HepG2 (cell line): Measurements from ENCODE around the gene TIMP3. TPM values are rescaled to one million over a fixed set of nuclear protein-coding genes. Genes with fewer than 3 reads are reported as not detected.
A peak's percentile ranks its signal among the peaks of the same experiment; 100 is the strongest.

Experiments
- CENPBD1 ChIP-seq: sonication (generic); formaldehyde crosslinking; IDR thresholded peaks from 2 replicates; pipeline ENCODE4 v1.8.0; 2022; ENCODE audit warnings: missing genetic modification reagents, low read depth, mild to moderate bottlenecking, borderline replicate concordance
- ESRRA ChIP-seq: sonication (generic); formaldehyde crosslinking; IDR thresholded peaks from 2 replicates; pipeline ENCODE4 v1.5.1; 2020; ENCODE audit warnings: mild to moderate bottlenecking, low read depth, missing genetic modification reagents
- GATAD2A ChIP-seq: IDR thresholded peaks from 2 replicates; pipeline ENCODE4 v1.6.1; 2016
- GLI4 ChIP-seq: sonication (generic); formaldehyde crosslinking; IDR thresholded peaks from 2 replicates; pipeline ENCODE4 v1.5.1; 2020; ENCODE audit warnings: missing genetic modification reagents, mild to moderate bottlenecking, moderate library complexity, borderline replicate concordance
- HMG20B ChIP-seq: conservative IDR thresholded peaks from 2 replicates; pipeline ENCODE4 v1.6.1; 2016; ENCODE audit warnings: missing genetic modification reagents, missing compliant biosample characterization
- HOXA9 ChIP-seq: sonication (generic); formaldehyde crosslinking; IDR thresholded peaks from 2 replicates; pipeline ENCODE4 v1.8.1; 2022; ENCODE audit warnings: missing genetic modification reagents, mild to moderate bottlenecking, moderate library complexity, borderline replicate concordance
- IRF2 ChIP-seq: IDR thresholded peaks from 2 replicates; pipeline ENCODE4 v1.6.1; 2018; ENCODE audit warnings: missing genetic modification reagents, missing compliant biosample characterization
- MTF1 ChIP-seq: sonication (generic); formaldehyde crosslinking; IDR thresholded peaks from 2 replicates; pipeline ENCODE4 v1.5.0; 2020; ENCODE audit warnings: missing genetic modification reagents
- PCBP1 ChIP-seq: fragments of 200-400 bp; formaldehyde crosslinking; IDR thresholded peaks from 2 replicates; pipeline ENCODE4 v1.6.1; 2017; ENCODE audit warnings: mild to moderate bottlenecking, low read depth, low read length, borderline replicate concordance
- PCBP2 ChIP-seq: fragments of 200-400 bp; formaldehyde crosslinking; optimal IDR thresholded peaks from 2 replicates; pipeline ENCODE3; 2018; ENCODE audit warnings: low read length, low read depth; ENCODE audit not compliant: poor library complexity, severe bottlenecking
- SAP130 ChIP-seq: IDR thresholded peaks from 2 replicates; pipeline ENCODE4 v1.6.1; 2016; ENCODE audit warnings: low read depth
- SUZ12 ChIP-seq: fragments of 150-350 bp; IDR thresholded peaks from 2 replicates; pipeline ENCODE4 v1.6.1; 2014; ENCODE audit warnings: low read depth, low read length
- TOE1 ChIP-seq: sonication (generic); formaldehyde crosslinking; IDR thresholded peaks from 2 replicates; pipeline ENCODE4 v1.4.0; 2020; ENCODE audit warnings: mild to moderate bottlenecking, missing genetic modification reagents
- TRAFD1 ChIP-seq: sonication (generic); formaldehyde crosslinking; IDR thresholded peaks from 2 replicates; pipeline ENCODE4 v1.5.1; 2020; ENCODE audit warnings: missing genetic modification reagents, mild to moderate bottlenecking, borderline replicate concordance
- ZBTB1 ChIP-seq: sonication (generic); formaldehyde crosslinking; IDR thresholded peaks from 2 replicates; pipeline ENCODE4 v1.4.0; 2020; ENCODE audit warnings: missing genetic modification reagents, borderline replicate concordance
- ZNF225 ChIP-seq: sonication (generic); formaldehyde crosslinking; IDR thresholded peaks from 2 replicates; pipeline ENCODE4 v1.4.0; 2020; ENCODE audit warnings: mild to moderate bottlenecking, missing genetic modification reagents
- ZNF530 ChIP-seq: sonication (generic); formaldehyde crosslinking; IDR thresholded peaks from 2 replicates; pipeline ENCODE4 v1.5.0; 2020; ENCODE audit warnings: low read depth, mild to moderate bottlenecking, missing genetic modification reagents
- ZNF703 ChIP-seq: sonication (generic); formaldehyde crosslinking; IDR thresholded peaks from 2 replicates; pipeline ENCODE4 v1.5.1; 2020; ENCODE audit warnings: missing genetic modification reagents, mild to moderate bottlenecking, moderate library complexity, borderline replicate concordance
- polyA plus RNA-seq, 8 experiments: library from polyadenylated mRNA; depleted of rRNA in 3 of 8; stranded (reverse) in 7 of 8; unstranded in 1 of 8; fragments of >200 nt; fragmentation: Illumina TruSeq in 4 of 8; extraction: Trizol in 4 of 8; gene quantifications; 2 replicates each; pipeline versions ENCODE4 v1.2.1 to v1.2.3, GENCODE V29; 2011 to 2016; ENCODE audit warnings: low read depth in 4 of 8, missing spikeins in 1 of 8, mixed read lengths in 1 of 8; ENCODE audit not compliant: insufficient read depth in 1 of 8
- total RNA-seq, 5 experiments: library from RNA; depleted of rRNA; stranded (reverse); fragments of >200 nt; fragmentation: Illumina TruSeq; extraction: Trizol; gene quantifications; 2 replicates each; pipeline ENCODE4 v1.2.3, GENCODE V29; 2016; ENCODE audit warnings: low read depth in 1 of 5
- TF ChIP-seq, protein P1 (sequence below): sonication (generic); formaldehyde crosslinking; IDR thresholded peaks from 2 replicates; pipeline ENCODE4 v1.8.1; 2023; ENCODE audit warnings: mild to moderate bottlenecking, moderate library complexity, missing genetic modification reagents
- TF ChIP-seq, protein P2 (sequence below): IDR thresholded peaks from 2 replicates; pipeline ENCODE4 v1.6.1; 2012; ENCODE audit warnings: inconsistent platforms
- TF ChIP-seq, protein P3 (sequence below): sonication (generic); formaldehyde crosslinking; IDR thresholded peaks from 2 replicates; pipeline ENCODE4 v1.4.0; 2020; ENCODE audit warnings: missing genetic modification reagents, borderline replicate concordance
- TF ChIP-seq, protein P4 (sequence below): sonication (generic); formaldehyde crosslinking; IDR thresholded peaks from 2 replicates; pipeline ENCODE4 v1.4.0; 2020; ENCODE audit warnings: mild to moderate bottlenecking, low read depth, missing genetic modification reagents

Gene TIMP3
- total and polyA plus RNA-seq, 2 of the 13 experiments (the other 11 are each of a cell fraction or from before 2014, with no cell fraction given): 57.3 to 86.6 TPM

GRCh38 chr22:32775957-32776356 is 25.5 kb upstream of the TIMP3 start (continued):
- TF ChIP-seq PCBP1 (no peak), CENPBD1 (CRISPR knock-in tag) (no peak), ZBTB1 (CRISPR knock-in tag) (no peak), ZNF530 (CRISPR knock-in tag) (no peak), ESRRA (CRISPR knock-in tag) (no peak; the same call in 1 of the 2 replicates), GATAD2A (peak; percentile 76), HMG20B (CRISPR knock-in tag) (no peak), SUZ12 (no peak), TOE1 (CRISPR knock-in tag) (no peak), IRF2 (CRISPR knock-in tag) (no peak), ZNF225 (CRISPR knock-in tag) (no peak), PCBP2 (no peak), MTF1 (no peak), TRAFD1 (no peak), ZNF703 (no peak), SAP130 (CRISPR knock-in tag) (no peak), HOXA9 (CRISPR knock-in tag) (no peak), GLI4 (no peak)
- TF ChIP-seq, protein P1, sequence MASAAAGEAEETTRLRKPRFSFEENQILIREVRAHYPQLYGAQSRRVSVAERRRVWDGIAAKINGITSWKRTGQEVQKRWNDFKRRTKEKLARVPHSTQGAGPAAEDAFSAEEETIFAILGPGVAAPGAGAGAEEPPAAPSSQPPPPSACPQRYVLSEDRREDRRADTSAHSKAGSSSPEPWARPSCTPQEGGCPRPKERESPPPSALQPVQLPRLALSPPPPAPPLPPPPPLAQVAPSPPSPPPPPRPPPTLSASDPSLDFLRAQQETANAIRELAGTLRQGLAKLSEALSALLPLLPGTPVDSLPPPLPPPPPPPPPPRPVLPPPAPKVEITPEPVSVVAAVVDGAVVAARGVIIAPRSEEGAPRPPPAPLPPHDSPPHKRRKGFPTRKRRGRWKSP: no peak
- TF ChIP-seq, protein P2, sequence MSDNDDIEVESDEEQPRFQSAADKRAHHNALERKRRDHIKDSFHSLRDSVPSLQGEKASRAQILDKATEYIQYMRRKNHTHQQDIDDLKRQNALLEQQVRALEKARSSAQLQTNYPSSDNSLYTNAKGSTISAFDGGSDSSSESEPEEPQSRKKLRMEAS: peak; percentile 18; the same call in 1 of the 2 replicates
- TF ChIP-seq, protein P3, sequence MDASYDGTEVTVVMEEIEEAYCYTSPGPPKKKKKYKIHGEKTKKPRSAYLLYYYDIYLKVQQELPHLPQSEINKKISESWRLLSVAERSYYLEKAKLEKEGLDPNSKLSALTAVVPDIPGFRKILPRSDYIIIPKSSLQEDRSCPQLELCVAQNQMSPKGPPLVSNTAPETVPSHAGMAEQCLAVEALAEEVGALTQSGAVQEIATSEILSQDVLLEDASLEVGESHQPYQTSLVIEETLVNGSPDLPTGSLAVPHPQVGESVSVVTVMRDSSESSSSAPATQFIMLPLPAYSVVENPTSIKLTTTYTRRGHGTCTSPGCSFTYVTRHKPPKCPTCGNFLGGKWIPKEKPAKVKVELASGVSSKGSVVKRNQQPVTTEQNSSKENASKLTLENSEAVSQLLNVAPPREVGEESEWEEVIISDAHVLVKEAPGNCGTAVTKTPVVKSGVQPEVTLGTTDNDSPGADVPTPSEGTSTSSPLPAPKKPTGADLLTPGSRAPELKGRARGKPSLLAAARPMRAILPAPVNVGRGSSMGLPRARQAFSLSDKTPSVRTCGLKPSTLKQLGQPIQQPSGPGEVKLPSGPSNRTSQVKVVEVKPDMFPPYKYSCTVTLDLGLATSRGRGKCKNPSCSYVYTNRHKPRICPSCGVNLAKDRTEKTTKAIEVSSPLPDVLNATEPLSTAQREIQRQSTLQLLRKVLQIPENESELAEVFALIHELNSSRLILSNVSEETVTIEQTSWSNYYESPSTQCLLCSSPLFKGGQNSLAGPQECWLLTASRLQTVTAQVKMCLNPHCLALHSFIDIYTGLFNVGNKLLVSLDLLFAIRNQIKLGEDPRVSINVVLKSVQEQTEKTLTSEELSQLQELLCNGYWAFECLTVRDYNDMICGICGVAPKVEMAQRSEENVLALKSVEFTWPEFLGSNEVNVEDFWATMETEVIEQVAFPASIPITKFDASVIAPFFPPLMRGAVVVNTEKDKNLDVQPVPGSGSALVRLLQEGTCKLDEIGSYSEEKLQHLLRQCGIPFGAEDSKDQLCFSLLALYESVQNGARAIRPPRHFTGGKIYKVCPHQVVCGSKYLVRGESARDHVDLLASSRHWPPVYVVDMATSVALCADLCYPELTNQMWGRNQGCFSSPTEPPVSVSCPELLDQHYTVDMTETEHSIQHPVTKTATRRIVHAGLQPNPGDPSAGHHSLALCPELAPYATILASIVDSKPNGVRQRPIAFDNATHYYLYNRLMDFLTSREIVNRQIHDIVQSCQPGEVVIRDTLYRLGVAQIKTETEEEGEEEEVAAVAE (CRISPR knock-in tag): no peak; the same call in 1 of the 2 replicates
- TF ChIP-seq, protein P4, sequence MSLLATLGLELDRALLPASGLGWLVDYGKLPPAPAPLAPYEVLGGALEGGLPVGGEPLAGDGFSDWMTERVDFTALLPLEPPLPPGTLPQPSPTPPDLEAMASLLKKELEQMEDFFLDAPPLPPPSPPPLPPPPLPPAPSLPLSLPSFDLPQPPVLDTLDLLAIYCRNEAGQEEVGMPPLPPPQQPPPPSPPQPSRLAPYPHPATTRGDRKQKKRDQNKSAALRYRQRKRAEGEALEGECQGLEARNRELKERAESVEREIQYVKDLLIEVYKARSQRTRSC (CRISPR knock-in tag): no peak
